HepG2 (cell line): ENCODE measurements around the gene NGLY1. TPM values are rescaled to one million over a fixed set of nuclear protein-coding genes. Genes with fewer than 3 reads are reported as not detected.

Experiments used
- ATAC-seq: fragments of 200-7000 bp; cut with Tn5 transposase; 3 replicates; pipeline ENCODE4 v1.9.1; 2020; ENCODE audit warnings: mild to moderate bottlenecking, moderate library complexity
- BruUV-seq: library from RNA; stranded (reverse); fragments of 400-500 nt; replicated peaks from 2 replicates; lab custom pipeline; 2021; lab: Mats Ljungman, UMichigan
- CTCF ChIA-PET: fragments of 300-600 bp; formaldehyde crosslinking; extraction: SDS; loops from one replicate; lab custom pipeline; 2021; ENCODE audit warnings: low total read pairs, inconsistent platforms, low intra/inter-chr PET ratio; lab: Yijun Ruan, JAX
- POLR2A ChIA-PET: fragments of 350-600 bp; sonication (Branson Sonifier 250); formaldehyde crosslinking; loops from one replicate; lab custom pipeline; 2020; ENCODE audit warnings: antibody characterized with exemption, inconsistent platforms; lab: Yijun Ruan, JAX
- DNase-seq: peaks from one replicate; pipeline ENCODE4 v3.0.0-alpha.2; 2015; ENCODE audit warnings: low spot score
- FAIRE-seq: peaks from 3 replicates; lab custom pipeline; 2011; peaks lifted over from hg19 to GRCh38; lab: Jason Lieb, UNC
- H2AFZ ChIP-seq: one replicate; pipeline ENCODE4 v1.6.1; 2011; ENCODE audit warnings: low read length, inconsistent platforms
- H3K27ac ChIP-seq: fragments of 300-600 bp; 3 replicates; pipeline ENCODE4 v1.8.0; 2011; ENCODE audit warnings: mixed run types, mild to moderate bottlenecking, mixed read lengths, low read length, inconsistent platforms; ENCODE audit not compliant: insufficient read depth; ENCODE audit errors: extremely low read length
- H3K27me3 ChIP-seq, 2 experiments: fragments of 200-600 bp in 1 of 2; 2 replicates in 1 of 2; 3 replicates in 1 of 2; pipeline versions ENCODE4 v1.6.0 to v1.8.0; 2011; ENCODE audit warnings: low read length in 2 of 2, mild to moderate bottlenecking in 2 of 2, moderate library complexity in 2 of 2, inconsistent platforms in 1 of 2; ENCODE audit not compliant: insufficient read depth in 2 of 2, control insufficient read depth in 1 of 2
- H3K36me3 ChIP-seq, 2 experiments: fragments of 200-600 bp in 1 of 2; replicated peaks in 1 of 2; 2 replicates in 1 of 2; 3 replicates in 1 of 2; pipeline versions ENCODE4 v1.5.1 to v1.8.0; 2011; ENCODE audit warnings: low read length in 2 of 2, inconsistent platforms in 1 of 2; ENCODE audit not compliant: insufficient read depth in 2 of 2, control insufficient read depth in 1 of 2
- H3K4me1 ChIP-seq: 2 replicates; pipeline ENCODE4 v1.5.1; 2012; ENCODE audit warnings: low read length, inconsistent platforms; ENCODE audit not compliant: insufficient read depth
- H3K4me2 ChIP-seq: 2 replicates; pipeline ENCODE4 v1.6.0; 2011; ENCODE audit warnings: low read depth, low read length, inconsistent platforms
- H3K4me3 ChIP-seq, 3 experiments: fragments of 200-600 bp in 1 of 3; sonication (generic), shearing (Covaris generic) in 1 of 3; replicated peaks in 1 of 3; 2 replicates each; pipeline ENCODE4 v1.5.1; 2011 to 2016; ENCODE audit warnings: low read length in 3 of 3, inconsistent platforms in 2 of 3, low read depth in 2 of 3, mild to moderate bottlenecking in 2 of 3, control low read depth in 1 of 3, mixed read lengths in 1 of 3; ENCODE audit not compliant: insufficient read depth in 1 of 3
- H3K79me2 ChIP-seq: one replicate; pipeline ENCODE4 v1.6.1; 2011; ENCODE audit warnings: low read length, inconsistent platforms; ENCODE audit not compliant: insufficient read depth
- H3K9ac ChIP-seq: 2 replicates; pipeline ENCODE4 v1.6.0; 2011; ENCODE audit warnings: mild to moderate bottlenecking, low read depth, low read length, inconsistent platforms; ENCODE audit not compliant: insufficient read depth
- H3K9me3 ChIP-seq: 2 replicates; pipeline ENCODE4 v1.5.1; 2012; ENCODE audit warnings: mild to moderate bottlenecking, low read length
- H4K20me1 ChIP-seq: 2 replicates; pipeline ENCODE4 v1.6.0; 2011; ENCODE audit warnings: inconsistent platforms, mild to moderate bottlenecking, low read length, moderate library complexity; ENCODE audit not compliant: insufficient read depth
- ASH2L ChIP-seq: fragments of 300-600, 200-600 bp; sonication (generic); IDR thresholded peaks from 2 replicates; pipeline ENCODE4 v1.7.0; 2017; ENCODE audit warnings: low read depth, mild to moderate bottlenecking, moderate library complexity, mixed read lengths, low read length; ENCODE audit not compliant: insufficient read length
- DR1 ChIP-seq: sonication (generic); formaldehyde crosslinking; IDR thresholded peaks from 2 replicates; pipeline ENCODE4 v1.8.0; 2021; ENCODE audit warnings: mild to moderate bottlenecking, missing genetic modification reagents, inconsistent platforms
- EHMT2 ChIP-seq: fragments of 200-600 bp; sonication (generic); IDR thresholded peaks from 2 replicates; pipeline ENCODE4 v1.7.0; 2017; ENCODE audit warnings: antibody characterized with exemption, low read depth, low read length, borderline replicate concordance
- FOSL2 ChIP-seq: sonication (generic); formaldehyde crosslinking; IDR thresholded peaks from 2 replicates; pipeline ENCODE4 v1.4.0; 2020; ENCODE audit warnings: missing genetic modification reagents
- MIER2 ChIP-seq: IDR thresholded peaks from 2 replicates; pipeline ENCODE4 v1.6.1; 2016; ENCODE audit warnings: missing biosample characterization, missing genetic modification reagents
- NFE2L1 ChIP-seq: sonication (generic); formaldehyde crosslinking; IDR thresholded peaks from 2 replicates; pipeline ENCODE4 v1.4.0; 2020; ENCODE audit warnings: missing genetic modification reagents, mild to moderate bottlenecking, borderline replicate concordance
- POLR2AphosphoS2 ChIP-seq: IDR thresholded peaks from 2 replicates; pipeline ENCODE4 v1.6.1; 2011; ENCODE audit warnings: low read depth, low read length, improper control_type of control experiment
- ZNF10 ChIP-seq: sonication (generic); formaldehyde crosslinking; IDR thresholded peaks from 2 replicates; pipeline ENCODE4 v1.4.0; 2020; ENCODE audit warnings: mild to moderate bottlenecking, low read depth, missing genetic modification reagents, borderline replicate concordance
- WGBS: methylation state at CpG from one replicate; pipeline ENCODE4 v1.1.6; 2017; ENCODE audit warnings: low lambda C conversion rate; 5-methylcytosine and 5-hydroxymethylcytosine counted together
- in situ Hi-C: cut with HindIII; loops from 2 replicates; pipeline ENCODE4 v1.10.0; 2017; ENCODE audit warnings: low pct_unique_long_range_greater_than_20kb; ENCODE audit not compliant: extremely low pct_ligation_motif_present
- intact Hi-C: fragments of 100-400 bp; cut with micrococcal nuclease; formaldehyde crosslinking; loops from one replicate; pipeline ENCODE4 v1.10.0; 2022; ENCODE audit not compliant: unreplicated experiment
- polyA plus RNA-seq, 8 experiments: library from polyadenylated mRNA; depleted of rRNA in 3 of 8; stranded (reverse) in 7 of 8; unstranded in 1 of 8; fragments of >200 nt; fragmentation: Illumina TruSeq in 4 of 8; extraction: Trizol in 4 of 8; gene quantifications; 2 replicates each; pipeline versions ENCODE4 v1.2.1 to v1.2.3, GENCODE V29; 2011 to 2016; ENCODE audit warnings: low read depth in 4 of 8, missing spikeins in 1 of 8, mixed read lengths in 1 of 8; ENCODE audit not compliant: insufficient read depth in 1 of 8
- total RNA-seq, 5 experiments: library from RNA; depleted of rRNA; stranded (reverse); fragments of >200 nt; fragmentation: Illumina TruSeq; extraction: Trizol; gene quantifications; 2 replicates each; pipeline ENCODE4 v1.2.3, GENCODE V29; 2016; ENCODE audit warnings: low read depth in 1 of 5
- TF ChIP-seq, protein P1 (sequence below): sonication (generic); formaldehyde crosslinking; conservative IDR thresholded peaks from 2 replicates; pipeline ENCODE4 v1.5.0; 2020; ENCODE audit warnings: missing genetic modification reagents
- TF ChIP-seq, protein P2 (sequence below): sonication (generic); formaldehyde crosslinking; IDR thresholded peaks from 2 replicates; pipeline ENCODE4 v1.9.0; 2021; ENCODE audit warnings: missing genetic modification reagents, borderline replicate concordance

NGLY1 gene
- total and polyA plus RNA-seq, 2 of the 13 experiments (the other 11 are each of a cell fraction or from before 2014, with no cell fraction given) = 28.2 to 44.5 TPM

DNA sequence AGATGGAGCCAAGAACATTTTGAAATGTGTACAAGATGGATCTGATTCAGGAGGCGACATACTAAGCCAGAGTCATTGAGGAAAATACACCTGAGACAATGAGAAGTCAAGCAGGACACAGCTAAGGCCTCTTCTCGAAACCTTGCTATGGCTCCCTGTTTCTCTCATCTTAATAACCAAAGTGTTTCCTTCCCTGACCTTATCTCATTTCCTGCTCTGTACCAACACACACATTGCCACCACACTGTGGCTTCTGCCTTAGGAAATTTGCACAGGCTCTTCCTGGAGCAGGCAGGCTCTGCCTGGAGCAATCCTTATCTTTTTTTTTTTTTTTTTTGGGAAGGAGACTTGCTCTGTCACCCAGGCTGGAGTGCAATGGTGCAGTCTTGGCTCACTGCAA lies 43.3 kb upstream of the NGLY1 start:
- 0% methylated on average over 2 of the region's 2 CpGs for WGBS
- CTCF ChIA-PET = no interaction called here
- intact Hi-C loops = no loop called here
- no peaks in the 10 kb centered on the region for H3K9me3 ChIP-seq
- POLR2A ChIA-PET = no interaction called here
- no peak overlapping the region for H3K9ac ChIP-seq
- in situ Hi-C loops = no loop called here
- H3K27ac ChIP-seq = no peak overlapping the region
- TF ChIP-seq DR1 (CRISPR knock-in tag) = no peak
- TF ChIP-seq POLR2AphosphoS2 = no peak
- no peak for TF ChIP-seq EHMT2
- no peak for TF ChIP-seq ZNF10 (CRISPR knock-in tag)
- TF ChIP-seq ASH2L = no peak
- no peak for TF ChIP-seq MIER2 (CRISPR knock-in tag)
- TF ChIP-seq NFE2L1 (CRISPR knock-in tag) = no peak
- TF ChIP-seq, protein P1, sequence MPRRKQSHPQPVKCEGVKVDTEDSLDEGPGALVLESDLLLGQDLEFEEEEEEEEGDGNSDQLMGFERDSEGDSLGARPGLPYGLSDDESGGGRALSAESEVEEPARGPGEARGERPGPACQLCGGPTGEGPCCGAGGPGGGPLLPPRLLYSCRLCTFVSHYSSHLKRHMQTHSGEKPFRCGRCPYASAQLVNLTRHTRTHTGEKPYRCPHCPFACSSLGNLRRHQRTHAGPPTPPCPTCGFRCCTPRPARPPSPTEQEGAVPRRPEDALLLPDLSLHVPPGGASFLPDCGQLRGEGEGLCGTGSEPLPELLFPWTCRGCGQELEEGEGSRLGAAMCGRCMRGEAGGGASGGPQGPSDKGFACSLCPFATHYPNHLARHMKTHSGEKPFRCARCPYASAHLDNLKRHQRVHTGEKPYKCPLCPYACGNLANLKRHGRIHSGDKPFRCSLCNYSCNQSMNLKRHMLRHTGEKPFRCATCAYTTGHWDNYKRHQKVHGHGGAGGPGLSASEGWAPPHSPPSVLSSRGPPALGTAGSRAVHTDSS (CRISPR knock-in tag) = no peak
- TF ChIP-seq FOSL2 = no peak
- TF ChIP-seq, protein P2, sequence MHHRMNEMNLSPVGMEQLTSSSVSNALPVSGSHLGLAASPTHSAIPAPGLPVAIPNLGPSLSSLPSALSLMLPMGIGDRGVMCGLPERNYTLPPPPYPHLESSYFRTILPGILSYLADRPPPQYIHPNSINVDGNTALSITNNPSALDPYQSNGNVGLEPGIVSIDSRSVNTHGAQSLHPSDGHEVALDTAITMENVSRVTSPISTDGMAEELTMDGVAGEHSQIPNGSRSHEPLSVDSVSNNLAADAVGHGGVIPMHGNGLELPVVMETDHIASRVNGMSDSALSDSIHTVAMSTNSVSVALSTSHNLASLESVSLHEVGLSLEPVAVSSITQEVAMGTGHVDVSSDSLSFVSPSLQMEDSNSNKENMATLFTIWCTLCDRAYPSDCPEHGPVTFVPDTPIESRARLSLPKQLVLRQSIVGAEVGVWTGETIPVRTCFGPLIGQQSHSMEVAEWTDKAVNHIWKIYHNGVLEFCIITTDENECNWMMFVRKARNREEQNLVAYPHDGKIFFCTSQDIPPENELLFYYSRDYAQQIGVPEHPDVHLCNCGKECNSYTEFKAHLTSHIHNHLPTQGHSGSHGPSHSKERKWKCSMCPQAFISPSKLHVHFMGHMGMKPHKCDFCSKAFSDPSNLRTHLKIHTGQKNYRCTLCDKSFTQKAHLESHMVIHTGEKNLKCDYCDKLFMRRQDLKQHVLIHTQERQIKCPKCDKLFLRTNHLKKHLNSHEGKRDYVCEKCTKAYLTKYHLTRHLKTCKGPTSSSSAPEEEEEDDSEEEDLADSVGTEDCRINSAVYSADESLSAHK (CRISPR knock-in tag) = no peak
- no peaks in the 10 kb centered on the region for H3K79me2 ChIP-seq
- no peaks in the 10 kb centered on the region for H4K20me1 ChIP-seq
- H2AFZ ChIP-seq = no peak overlapping the region
- no peaks in the 10 kb centered on the region for H3K36me3 ChIP-seq
- no peak overlapping the region for H3K4me2 ChIP-seq
- no peaks in the 10 kb centered on the region for H3K27me3 ChIP-seq
- no TSS peak for BruUV-seq
- H3K4me1 ChIP-seq = no peaks in the 10 kb centered on the region
- DNase-seq = no peak
- H3K4me3 ChIP-seq = no peak overlapping the region
- no peak for ATAC-seq
- FAIRE-seq = no peak
